Esophagus (tissue), 2 donors: ENCODE measurements around the gene PCDHGB2. TPM values are rescaled to one million over a fixed set of nuclear protein-coding genes. Genes with fewer than 3 reads are reported as not detected.

Experiments
- polyA plus RNA-seq, 2 donors: library from polyadenylated mRNA; stranded (reverse); fragments of 200-250 nt; gene quantifications; one replicate each; pipeline ENCODE4 v1.2.3, GENCODE V29; 2013
- donor health status: healthy with polysubstance abuse.
- donor health status: Bipolar disorder and iron deficiency.

The PCDHGB2 gene
- polyA plus RNA-seq, 2 donors = 0.20 to 0.39 TPM

Other genes with a start within 250 kb of the PCDHGB2 start
- under 1 TPM; 0.20 to 0.36 TPM for gene PCDHB4, start 238.2 kb upstream of the PCDHGB2 start, polyA plus RNA-seq
- under 1 TPM; 0.14 to 0.26 TPM for gene PCDHB5, start 224.8 kb upstream of the PCDHGB2 start, polyA plus RNA-seq
- gene PCDHB6, start 209.9 kb upstream of the PCDHGB2 start, polyA plus RNA-seq = under 1 TPM; 0.06 to 0.09 TPM
- under 1 TPM; 0.02 to 0.14 TPM for gene PCDHB7, start 187.3 kb upstream of the PCDHGB2 start, polyA plus RNA-seq
- gene PCDHB8, start 182.2 kb upstream of the PCDHGB2 start, polyA plus RNA-seq = under 1 TPM; 0.04 TPM
- under 1 TPM; 0.08 to 0.16 TPM for gene PCDHB16, start 177.6 kb upstream of the PCDHGB2 start, polyA plus RNA-seq
- gene PCDHB9, start 172.8 kb upstream of the PCDHGB2 start, polyA plus RNA-seq = under 1 TPM; 0.16 to 0.18 TPM
- gene PCDHB10, start 167.6 kb upstream of the PCDHGB2 start, polyA plus RNA-seq = under 1 TPM; 0.10 to 0.44 TPM
- gene PCDHB11, start 160.4 kb upstream of the PCDHGB2 start, polyA plus RNA-seq = under 1 TPM; 0.16 to 0.47 TPM
- gene PCDHB12, start 151.3 kb upstream of the PCDHGB2 start, polyA plus RNA-seq = under 1 TPM; 0.08 to 0.15 TPM
- gene PCDHB13, start 146.1 kb upstream of the PCDHGB2 start, polyA plus RNA-seq = under 1 TPM; 0.29 to 0.33 TPM
- under 1 TPM; 0.67 to 0.88 TPM for gene PCDHB14, start 136.7 kb upstream of the PCDHGB2 start, polyA plus RNA-seq
- gene PCDHB15, start 114.6 kb upstream of the PCDHGB2 start, polyA plus RNA-seq = under 1 TPM; 0.37 to 0.80 TPM
- gene SLC25A2, start 55.9 kb upstream of the PCDHGB2 start, polyA plus RNA-seq = under 1 TPM; 0.05 to 0.29 TPM
- 10 to 100 TPM; 22.5 to 35.3 TPM for gene TAF7, start 39.2 kb upstream of the PCDHGB2 start, polyA plus RNA-seq
- gene PCDHGA1, start 29.5 kb upstream of the PCDHGB2 start, polyA plus RNA-seq = under 1 TPM; 0.13 to 0.22 TPM
- under 1 TPM; 0.14 to 0.27 TPM for gene PCDHGA2, start 21.2 kb upstream of the PCDHGB2 start, polyA plus RNA-seq
- gene PCDHGA3, start 16.2 kb upstream of the PCDHGB2 start, polyA plus RNA-seq = under 1 TPM; 0.08 to 0.12 TPM
- gene PCDHGB1, start 9.9 kb upstream of the PCDHGB2 start, polyA plus RNA-seq = under 1 TPM; 0.19 to 0.39 TPM
- under 1 TPM; 0.11 to 0.12 TPM for gene PCDHGA4, start 5.0 kb upstream of the PCDHGB2 start, polyA plus RNA-seq
- gene PCDHGA5, start 4.2 kb downstream of the PCDHGB2 start, polyA plus RNA-seq = under 1 TPM; 0.14 to 0.28 TPM
- gene PCDHGB3, start 10.2 kb downstream of the PCDHGB2 start, polyA plus RNA-seq = under 1 TPM; 0.13 to 0.37 TPM
- gene PCDHGA6, start 13.9 kb downstream of the PCDHGB2 start, polyA plus RNA-seq = under 1 TPM; 0.36 to 0.63 TPM
- gene PCDHGA7, start 22.7 kb downstream of the PCDHGB2 start, polyA plus RNA-seq = under 1 TPM; 0.24 to 0.53 TPM
- under 1 TPM; 0.36 to 0.37 TPM for gene PCDHGB4, start 27.7 kb downstream of the PCDHGB2 start, polyA plus RNA-seq
- gene PCDHGA8, start 32.6 kb downstream of the PCDHGB2 start, polyA plus RNA-seq = under 1 TPM; 0.06 to 0.29 TPM
- 1 to 10 TPM; 1.0 to 1.7 TPM for gene PCDHGB5, start 38.0 kb downstream of the PCDHGB2 start, polyA plus RNA-seq
- gene PCDHGA9, start 42.8 kb downstream of the PCDHGB2 start, polyA plus RNA-seq = under 1 TPM; 0.54 to 0.83 TPM
- gene PCDHGB6, start 48.0 kb downstream of the PCDHGB2 start, polyA plus RNA-seq = under 1 TPM; 0.60 to 0.92 TPM
- gene PCDHGA10, start 53.0 kb downstream of the PCDHGB2 start, polyA plus RNA-seq = 1 to 10 TPM; 1.1 to 1.2 TPM
- 1 to 10 TPM; 1.2 to 1.4 TPM for gene PCDHGB7, start 57.7 kb downstream of the PCDHGB2 start, polyA plus RNA-seq
- under 1 TPM; 0.44 to 0.75 TPM for gene PCDHGA11, start 61.1 kb downstream of the PCDHGB2 start, polyA plus RNA-seq
- gene PCDHGA12, start 70.5 kb downstream of the PCDHGB2 start, polyA plus RNA-seq = under 1 TPM; 0.34 to 0.65 TPM
- 10 to 100 TPM; 25.8 to 32.1 TPM for gene PCDHGC3, start 116.0 kb downstream of the PCDHGB2 start, polyA plus RNA-seq
- under 1 TPM; 0.05 to 0.45 TPM for gene PCDHGC4, start 125.0 kb downstream of the PCDHGB2 start, polyA plus RNA-seq
- gene PCDHGC5, start 129.1 kb downstream of the PCDHGB2 start, polyA plus RNA-seq = under 1 TPM; 0.05 to 0.43 TPM